Keratinocyte (primary cell): Measurements from ENCODE around the gene CASZ1. TPM values are rescaled to one million over a fixed set of nuclear protein-coding genes. Genes with fewer than 3 reads are reported as not detected.

Source experiments
- DNase-seq: peaks from one replicate; pipeline ENCODE4 v3.0.0-alpha.2; 2011; ENCODE audit warnings: low read depth, missing footprints, low spot score
- FAIRE-seq: peaks from 2 replicates; lab custom pipeline; 2011; peaks lifted over from hg19 to GRCh38; lab: Jason Lieb, UNC
- H2AFZ ChIP-seq: 2 replicates; pipeline ENCODE4 v1.6.0; 2012; ENCODE audit warnings: low read length, control low read depth, inconsistent platforms; ENCODE audit not compliant: control insufficient read depth
- H3K27ac ChIP-seq: 2 replicates; pipeline ENCODE4 v1.5.1; 2011; ENCODE audit warnings: low read length; ENCODE audit not compliant: control insufficient read depth, insufficient read depth
- H3K27me3 ChIP-seq: 3 replicates; pipeline ENCODE4 v1.6.0; 2011; ENCODE audit warnings: low read length; ENCODE audit not compliant: control insufficient read depth, insufficient read depth; ENCODE audit errors: extremely low read depth
- H3K36me3 ChIP-seq, 2 experiments: 2 replicates in 1 of 2; 3 replicates in 1 of 2; pipeline ENCODE4 v1.5.1; 2011; ENCODE audit warnings: low read length in 2 of 2, mild to moderate bottlenecking in 1 of 2; ENCODE audit not compliant: control insufficient read depth in 2 of 2, insufficient read depth in 2 of 2; ENCODE audit errors: extremely low read depth in 1 of 2
- H3K4me1 ChIP-seq: 3 replicates; pipeline ENCODE4 v1.5.1; 2011; ENCODE audit warnings: low read length; ENCODE audit not compliant: control insufficient read depth, insufficient read depth; ENCODE audit errors: extremely low read depth
- H3K4me2 ChIP-seq: 3 replicates; pipeline ENCODE4 v1.6.0; 2011; ENCODE audit warnings: low read depth, low read length; ENCODE audit not compliant: control insufficient read depth, insufficient read depth; ENCODE audit errors: extremely low read depth
- H3K4me3 ChIP-seq, 3 experiments: fragments of 200-600 bp in 1 of 3; sonication (generic) in 1 of 3; 2 replicates in 2 of 3; 3 replicates in 1 of 3; pipeline ENCODE4 v1.5.1; 2011 to 2016; ENCODE audit warnings: low read length in 3 of 3, mild to moderate bottlenecking in 3 of 3, control low read depth in 2 of 3, inconsistent platforms in 1 of 3, low read depth in 1 of 3, mixed read lengths in 1 of 3, mixed run types in 1 of 3, moderate library complexity in 1 of 3; ENCODE audit not compliant: control insufficient read depth in 2 of 3, insufficient read depth in 2 of 3; ENCODE audit errors: extremely low read depth in 1 of 3
- H3K79me2 ChIP-seq: 2 replicates; pipeline ENCODE4 v1.6.0; 2012; ENCODE audit warnings: low read length; ENCODE audit not compliant: control insufficient read depth, insufficient read depth
- H3K9ac ChIP-seq: 3 replicates; pipeline ENCODE4 v1.6.0; 2011; ENCODE audit warnings: low read length; ENCODE audit not compliant: control insufficient read depth, insufficient read depth; ENCODE audit errors: extremely low read depth
- H3K9me1 ChIP-seq: 3 replicates; pipeline ENCODE4 v1.6.0; 2011; ENCODE audit warnings: low read length; ENCODE audit not compliant: control insufficient read depth, insufficient read depth; ENCODE audit errors: extremely low read depth
- H3K9me3 ChIP-seq: 2 replicates; pipeline ENCODE4 v1.5.1; 2012; ENCODE audit warnings: low read depth, low read length; ENCODE audit not compliant: control insufficient read depth
- H4K20me1 ChIP-seq: 3 replicates; pipeline ENCODE4 v1.6.0; 2011; ENCODE audit warnings: low read length; ENCODE audit not compliant: control insufficient read depth, insufficient read depth; ENCODE audit errors: extremely low read depth
- CTCF ChIP-seq, 3 experiments: IDR thresholded peaks in 1 of 3; conservative IDR thresholded peaks in 1 of 3; optimal IDR thresholded peaks in 1 of 3; 2 replicates in 2 of 3; 3 replicates in 1 of 3; pipeline versions ENCODE3 to v1.5.1; 2011; ENCODE audit warnings: low read length in 3 of 3, mild to moderate bottlenecking in 3 of 3, moderate library complexity in 2 of 3, control low read depth in 1 of 3, inconsistent platforms in 1 of 3; ENCODE audit not compliant: insufficient read depth in 2 of 3; ENCODE audit errors: extremely low read depth in 1 of 3
- EZH2 ChIP-seq: IDR thresholded peaks from one replicate; pipeline ENCODE4 v1.6.1; 2012; ENCODE audit warnings: inconsistent platforms, mild to moderate bottlenecking, low read length, moderate library complexity
- dilution Hi-C: fragments of 300-500 bp; cut with MboI; formaldehyde crosslinking; loops from one replicate; pipeline ENCODE4 v1.7.0; 2020; ENCODE audit warnings: low sequenced_read_pairs; ENCODE audit not compliant: extremely low pct_ligation_motif_present
- polyA plus RNA-seq, 5 experiments: library from polyadenylated mRNA; depleted of rRNA in 3 of 5; stranded (reverse) in 3 of 5; stranded (forward) in 1 of 5; unstranded in 1 of 5; fragments of >200 nt; gene quantifications; 1 replicate in 1 of 5; 2 replicates in 3 of 5; 3 replicates in 1 of 5; pipeline versions ENCODE4 v1.2.1 to v1.2.3, GENCODE V29; 2011 to 2012; ENCODE audit warnings: missing spikeins in 2 of 5, low read depth in 1 of 5, low replicate concordance in 1 of 5

The CASZ1 gene
- polyA plus RNA-seq, 1 donor (not counting 4 experiments of a cell fraction or from before 2014, with no cell fraction given), result 2.8 TPM

GRCh38 chr1:10843697-10844096, 47.3 kb upstream of the CASZ1 start:
- Histone ChIP-seq H3K27me3 (no peaks in the 10 kb centered on the region), H2AFZ (no peak overlapping the region), H3K36me3 (no peaks in the 10 kb centered on the region), H3K9me1 (no peaks in the 10 kb centered on the region), H3K9me3 (no peaks in the 10 kb centered on the region), H3K4me2 (no peak overlapping the region), H3K9ac (no peak overlapping the region), H3K4me3 (no peak overlapping the region), H3K79me2 (no peaks in the 10 kb centered on the region), H3K4me1 (peaks cover 6% of the 10 kb centered on the region), H4K20me1 (no peaks in the 10 kb centered on the region), H3K27ac (no peak overlapping the region)
- DNase-seq (no peak), FAIRE-seq (no peak)
- TF ChIP-seq CTCF (optimal IDR thresholded peaks at IDR 0.05 in 1 of 3, IDR thresholded peaks at IDR 0.05 in 1 of 3, conservative IDR thresholded peaks at IDR 0.05 in 1 of 3; ENCODE audit: extremely low read depth in 1 of 3, insufficient read depth in 2 of 3, low read length in 3 of 3) (no peak), EZH2 (no peak)
- dilution Hi-C loops, result no loop called here

GRCh38 chr1:10841118-10841517, 44.7 kb upstream of the CASZ1 start:
- FAIRE-seq, result no peak

More at GRCh38 chr1:10841118-10841517, 44.7 kb upstream of the CASZ1 start:
- TF ChIP-seq EZH2, result no peak
- TF ChIP-seq CTCF (optimal IDR thresholded peaks at IDR 0.05 in 1 of 3, IDR thresholded peaks at IDR 0.05 in 1 of 3, conservative IDR thresholded peaks at IDR 0.05 in 1 of 3; ENCODE audit: extremely low read depth in 1 of 3, insufficient read depth in 2 of 3, low read length in 3 of 3), result no peak
- Histone ChIP-seq H3K27ac (no peak overlapping the region), H3K79me2 (no peaks in the 10 kb centered on the region), H3K4me1 (no peaks in the 10 kb centered on the region), H3K9ac (no peak overlapping the region), H3K36me3 (no peaks in the 10 kb centered on the region), H2AFZ (no peak overlapping the region), H4K20me1 (no peaks in the 10 kb centered on the region), H3K27me3 (no peaks in the 10 kb centered on the region), H3K4me2 (no peak overlapping the region), H3K9me3 (no peaks in the 10 kb centered on the region), H3K4me3 (no peak overlapping the region), H3K9me1 (no peaks in the 10 kb centered on the region)
- no peak for DNase-seq
- dilution Hi-C loops, result no loop called here
